Panc1 (cell line): ENCODE data around the gene HDAC1. TPM values are rescaled to one million over a fixed set of nuclear protein-coding genes. Genes with fewer than 3 reads are reported as not detected.

ENCODE experiments used
- ATAC-seq: fragments of 200-7000 bp; cut with Tn5 transposase; 2 replicates; pipeline ENCODE4 v1.9.1; 2020; ENCODE audit warnings: mild to moderate bottlenecking, moderate library complexity
- BruUV-seq: library from RNA; stranded (reverse); fragments of 400-500 nt; replicated peaks from 2 replicates; lab custom pipeline; 2021; lab: Mats Ljungman, UMichigan
- CTCF ChIA-PET: fragments of 300-600 bp; sonication (Branson Sonifier 250); formaldehyde crosslinking; loops from one replicate; lab custom pipeline; 2022; ENCODE audit warnings: antibody characterized with exemption; lab: Charles Lee
- POLR2A ChIA-PET: fragments of 300-600 bp; sonication (Branson Sonifier 250); formaldehyde crosslinking; loops from one replicate; lab custom pipeline; 2022; ENCODE audit warnings: antibody characterized with exemption; lab: Charles Lee
- DNase-seq: peaks from one replicate; pipeline ENCODE4 v3.0.0-alpha.2; 2010; ENCODE audit warnings: low read depth, low spot score
- H3K27ac ChIP-seq: 2 replicates; pipeline ENCODE4 v1.5.1; 2011; ENCODE audit warnings: mild to moderate bottlenecking, low read length, inconsistent platforms
- H3K27me3 ChIP-seq: fragments of 200-500 bp; sonication (Bioruptor generic); 2 replicates; pipeline ENCODE4 v1.6.0; 2014; ENCODE audit warnings: low read length, inconsistent platforms; ENCODE audit not compliant: control insufficient read depth, insufficient read depth
- H3K36me3 ChIP-seq: fragments of 200-500 bp; sonication (Bioruptor generic); 2 replicates; pipeline ENCODE4 v1.5.1; 2014; ENCODE audit warnings: inconsistent platforms, mild to moderate bottlenecking, low read length, moderate library complexity; ENCODE audit not compliant: control insufficient read depth, insufficient read depth
- H3K4me1 ChIP-seq: 2 replicates; pipeline ENCODE4 v1.5.1; 2011; ENCODE audit warnings: inconsistent platforms, mild to moderate bottlenecking, low read length, moderate library complexity; ENCODE audit not compliant: control insufficient read depth, insufficient read depth
- H3K4me3 ChIP-seq, 2 experiments: 2 replicates each; pipeline ENCODE4 v1.5.1; 2011 to 2012; ENCODE audit warnings: low read depth in 2 of 2, low read length in 2 of 2, mild to moderate bottlenecking in 2 of 2, inconsistent platforms in 1 of 2, moderate library complexity in 1 of 2
- H3K9me3 ChIP-seq: fragments of 200-500 bp; sonication (Bioruptor generic); 2 replicates; pipeline ENCODE4 v1.5.1; 2014; ENCODE audit warnings: low read depth, mild to moderate bottlenecking, inconsistent platforms, low read length, moderate library complexity; ENCODE audit not compliant: control insufficient read depth, insufficient read depth
- CTCF ChIP-seq: fragments of 450-650 bp; IDR thresholded peaks from 2 replicates; pipeline ENCODE4 v1.5.1; 2017; ENCODE audit warnings: mild to moderate bottlenecking
- POLR2AphosphoS5 ChIP-seq: IDR thresholded peaks from 2 replicates; pipeline ENCODE4 v1.6.1; 2012; ENCODE audit warnings: mild to moderate bottlenecking, low read depth, low read length, moderate library complexity
- REST ChIP-seq, 2 experiments: IDR thresholded peaks; 2 replicates each; pipeline ENCODE4 v1.6.1; 2011 to 2012; ENCODE audit warnings: low read depth in 2 of 2, control low read depth in 1 of 2, low read length in 1 of 2, mild to moderate bottlenecking in 1 of 2, moderate library complexity in 1 of 2; ENCODE audit not compliant: insufficient read depth in 1 of 2
- SIN3A ChIP-seq: IDR thresholded peaks from 2 replicates; pipeline ENCODE4 v1.6.1; 2012; ENCODE audit warnings: low read depth, mild to moderate bottlenecking, low read length, moderate library complexity, borderline replicate concordance; ENCODE audit not compliant: insufficient read depth
- TCF7L2 ChIP-seq: IDR thresholded peaks from 2 replicates; pipeline ENCODE4 v1.6.1; 2011; ENCODE audit warnings: mild to moderate bottlenecking, low read depth, low read length, inconsistent platforms
- in situ Hi-C: cut with HindIII; loops from 2 replicates; pipeline ENCODE4 v1.10.0; 2016; ENCODE audit warnings: low sequenced_read_pairs, low pct_unique_long_range_greater_than_20kb
- intact Hi-C: fragments of 100-400 bp; cut with micrococcal nuclease; formaldehyde crosslinking; loops from one replicate; pipeline ENCODE4 v1.10.0; 2022; ENCODE audit not compliant: unreplicated experiment
- total RNA-seq: library from RNA; stranded (reverse); gene quantifications from one replicate; pipeline ENCODE4 v1.2.1, GENCODE V29; 2021; ENCODE audit not compliant: unreplicated experiment

HDAC1 gene
- total RNA-seq, 1 experiment from 2014 or later = 256 TPM

- ATAC-seq (no peak), DNase-seq (no peak)
- H3K4me1 ChIP-seq = peaks cover 21% of the 10 kb centered on the region
- no peak overlapping the region for H3K4me3 ChIP-seq
- intact Hi-C loops (no loop called here), in situ Hi-C loops (no loop called here)
- H3K9me3 ChIP-seq = no peaks in the 10 kb centered on the region
- H3K27ac ChIP-seq = no peak overlapping the region
- CTCF ChIA-PET = interaction anchor here (0.5 kb wide), 1 partner anchor 115 kb away, joined by 3 read pairs; no protein-coding TSS in a partner anchor
- H3K27me3 ChIP-seq = no peaks in the 10 kb centered on the region
- BruUV-seq = no TSS peak
- TF ChIP-seq TCF7L2 (no peak), CTCF (no peak), SIN3A (no peak), REST (IDR thresholded peaks at IDR 0.05; ENCODE audit: insufficient read depth in 1 of 2, low read depth in 2 of 2, low read length in 1 of 2) (no peak), POLR2AphosphoS5 (no peak)
- H3K36me3 ChIP-seq = peaks cover 35% of the 10 kb centered on the region
- POLR2A ChIA-PET = no interaction called here
Measured at GRCh38 chr1:32330558-32331151, 38.8 kb downstream of the HDAC1 start.

- no peak for TF ChIP-seq CTCF
- TF ChIP-seq REST (IDR thresholded peaks at IDR 0.05; ENCODE audit: insufficient read depth in 1 of 2, low read depth in 2 of 2, low read length in 1 of 2) = no peak
- no peak for TF ChIP-seq TCF7L2
- TF ChIP-seq SIN3A = no peak
- TF ChIP-seq POLR2AphosphoS5 = no peak
- POLR2A ChIA-PET = interaction anchor here (0.6 kb wide), 1 partner anchor 118 kb away, joined by 16 read pairs; no protein-coding TSS in a partner anchor
- no peaks in the 10 kb centered on the region for H3K27me3 ChIP-seq
- H3K36me3 ChIP-seq = peaks cover 32% of the 10 kb centered on the region
- H3K27ac ChIP-seq = no peak overlapping the region
- CTCF ChIA-PET = interaction anchor here (0.5 kb wide), 1 partner anchor 112 kb away, joined by 7 read pairs; no protein-coding TSS in a partner anchor
- H3K4me3 ChIP-seq = no peak overlapping the region
- H3K9me3 ChIP-seq = no peaks in the 10 kb centered on the region
- intact Hi-C loops (no loop called here), in situ Hi-C loops (no loop called here)
- no TSS peak for BruUV-seq
- ATAC-seq (no peak), DNase-seq (no peak)
- H3K4me1 ChIP-seq = peaks cover 22% of the 10 kb centered on the region
Measured at GRCh38 chr1:32331549-32331948, 39.7 kb downstream of the HDAC1 start.
